GM21576 (cell line): ENCODE measurements around the gene GOLGA8T.
"Not testable (repeated sequence)": the region's sequence is repeated elsewhere in the genome, so short reads cannot be mapped to it uniquely, and the experiment has no call there.

Experiments
- ATAC-seq: cut with Tn5 transposase; IDR thresholded peaks from one replicate; pipeline ENCODE4 v1.9.1; 2021; ENCODE audit warnings: mild to moderate bottlenecking, moderate library complexity; ENCODE audit not compliant: unreplicated experiment

Gene GOLGA8T

DNA sequence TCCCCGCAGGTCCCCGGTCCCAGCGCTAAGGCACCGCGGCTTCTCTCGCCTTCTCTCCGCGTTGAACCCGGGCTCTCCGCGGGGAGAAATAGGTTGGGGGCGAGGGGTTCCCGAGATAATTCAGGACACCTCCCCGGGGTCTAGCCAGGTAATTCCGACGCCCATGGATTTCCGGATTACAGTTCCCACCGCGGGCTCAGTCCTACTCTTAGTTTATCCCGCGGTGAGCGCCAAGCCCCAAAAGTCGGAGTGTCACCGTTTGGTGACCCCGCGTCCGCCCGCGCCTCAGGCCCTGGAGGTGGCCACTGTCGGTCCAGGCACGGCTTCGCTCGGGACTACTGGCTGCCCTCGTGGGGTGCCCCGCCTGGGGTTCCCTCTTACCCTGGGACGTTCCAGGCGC lies 56.8 kb downstream of the GOLGA8T start:
- not testable (repeated sequence) for ATAC-seq

GRCh38 chr15:30192119-30192745 lies 57.4 kb downstream of the GOLGA8T start:
- not testable (repeated sequence) for ATAC-seq

- ATAC-seq: not testable (repeated sequence)
Measured at GRCh38 chr15:30192892-30193291, 58.0 kb downstream of the GOLGA8T start.
